ENCODE measurements around the gene CYP4F2. TPM values are rescaled to one million over a fixed set of nuclear protein-coding genes. Genes with fewer than 3 reads are reported as not detected.
"Not testable (repeated sequence)": the region's sequence is repeated elsewhere in the genome, so short reads cannot be mapped to it uniquely, and the experiment has no call there.

CYP4F2 gene
- total RNA-seq, 2 donors from 2014 or later: 16.4 to 22.5 TPM

GRCh38 chr19:15894359-15894758, 3.5 kb downstream of the CYP4F2 start:
- intact Hi-C loops (cut with DNase I): no loop called here
- 88% methylated on average over 2 of the region's 2 CpGs for WGBS
- TF ChIP-seq CTCF (IDR thresholded peaks at IDR 0.05) (no peak), POLR2AphosphoS5 (IDR thresholded peaks at IDR 0.05) (no peak), POLR2A (IDR thresholded peaks at IDR 0.05) (no peak)

GRCh38 chr19:15893477-15893876, 4.4 kb downstream of the CYP4F2 start:
- Histone ChIP-seq H3K4me1 (replicated peaks) (no peaks in the 10 kb centered on the region), H3K36me3 (no peaks in the 10 kb centered on the region), H3K9me3 (no peaks in the 10 kb centered on the region), H3K27ac (no peak overlapping the region), H3K27me3 (replicated peaks; ENCODE audit: insufficient read depth) (no peaks in the 10 kb centered on the region), H3K4me3 (no peak overlapping the region)
- intact Hi-C loops (cut with DNase I): no loop called here
- no peak for DNase-seq (ENCODE audit: low spot score)
- 72% methylated on average over 7 of the region's 7 CpGs for WGBS
- no peak for TF ChIP-seq CTCF (IDR thresholded peaks at IDR 0.05)

More at GRCh38 chr19:15894359-15894758, 3.5 kb downstream of the CYP4F2 start:
- no peak for DNase-seq (ENCODE audit: low spot score)
- no peaks in the 10 kb centered on the region for H3K36me3 ChIP-seq
- H3K4me1 ChIP-seq (replicated peaks): no peaks in the 10 kb centered on the region
- no peak overlapping the region for H3K4me3 ChIP-seq
- H3K27ac ChIP-seq: no peak overlapping the region
- no peaks in the 10 kb centered on the region for H3K27me3 ChIP-seq (replicated peaks; ENCODE audit: insufficient read depth)
- H3K9me3 ChIP-seq: no peaks in the 10 kb centered on the region

- Histone ChIP-seq H3K4me1 (replicated peaks) (no peaks in the 10 kb centered on the region), H3K27me3 (replicated peaks; ENCODE audit: insufficient read depth) (no peaks in the 10 kb centered on the region), H3K4me3 (no peak overlapping the region), H3K9me3 (no peaks in the 10 kb centered on the region), H3K27ac (no peak overlapping the region), H3K36me3 (no peaks in the 10 kb centered on the region)
- DNase-seq (ENCODE audit: low spot score): no peak
- intact Hi-C loops (cut with DNase I): no loop called here
- 85% methylated on average over 6 of the region's 6 CpGs for WGBS
- TF ChIP-seq POLR2A (IDR thresholded peaks at IDR 0.05): no peak
- TF ChIP-seq POLR2AphosphoS5 (IDR thresholded peaks at IDR 0.05): no peak
- no peak for TF ChIP-seq CTCF (IDR thresholded peaks at IDR 0.05)
Observed at GRCh38 chr19:15892012-15892411, 5.9 kb downstream of the CYP4F2 start.

- Histone ChIP-seq H3K4me3 (no peak overlapping the region), H3K27me3 (replicated peaks; ENCODE audit: insufficient read depth) (no peaks in the 10 kb centered on the region), H3K4me1 (replicated peaks) (no peaks in the 10 kb centered on the region), H3K9me3 (no peaks in the 10 kb centered on the region), H3K36me3 (no peaks in the 10 kb centered on the region), H3K27ac (no peak overlapping the region)
- intact Hi-C loops (cut with DNase I): no loop called here
- 75% methylated on average over 6 of the region's 6 CpGs for WGBS
- no peak for TF ChIP-seq POLR2A (IDR thresholded peaks at IDR 0.05)
- TF ChIP-seq CTCF (IDR thresholded peaks at IDR 0.05): no peak
- TF ChIP-seq POLR2AphosphoS5 (IDR thresholded peaks at IDR 0.05): no peak
- DNase-seq (ENCODE audit: low spot score): no peak
Observed at GRCh38 chr19:15891434-15891833, 6.4 kb downstream of the CYP4F2 start.

- H3K27ac ChIP-seq; H3K36me3 ChIP-seq; H3K4me1 ChIP-seq (replicated peaks); DNase-seq (ENCODE audit: low spot score); H3K4me3 ChIP-seq; H3K9me3 ChIP-seq; H3K27me3 ChIP-seq (replicated peaks; ENCODE audit: insufficient read depth); intact Hi-C loops (cut with DNase I): not testable (repeated sequence)
- WGBS: 82% methylated on average over 9 of the region's 9 CpGs
Observed at GRCh38 chr19:15889339-15889738, 8.5 kb downstream of the CYP4F2 start.
